Measurements from ENCODE around the gene GAS2L1.

Gene GAS2L1

DNA sequence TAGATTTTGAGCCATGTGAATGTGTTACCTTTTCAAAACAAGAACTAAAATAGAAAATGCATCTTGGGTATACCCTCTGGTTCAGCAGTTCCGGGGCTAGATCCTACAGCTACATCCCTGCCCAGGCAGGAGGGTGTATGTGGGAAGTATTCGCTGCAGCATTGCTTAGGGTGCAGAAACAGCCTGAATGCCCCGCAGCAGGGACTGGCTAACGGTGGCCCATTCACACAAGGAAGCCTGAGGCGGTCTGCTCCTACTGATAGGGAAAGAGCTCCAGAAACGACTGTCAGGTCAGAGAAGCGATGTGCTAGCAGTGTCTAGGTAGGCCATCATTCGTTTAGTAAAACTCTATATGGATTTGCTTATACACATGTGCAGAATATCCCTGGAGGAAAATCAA is 18.9 kb downstream of the GAS2L1 start:
- Histone ChIP-seq H3K9me3 (ENCODE audit: control insufficient read depth, insufficient read depth, low read depth, low read length) (no peaks in the 10 kb centered on the region), H3K36me3 (ENCODE audit: control insufficient read depth in 2 of 2, insufficient read depth in 1 of 2, low read length in 2 of 2) (peaks cover 0 to 47% of the 10 kb centered on the region in 2 experiments; a peak in 2 of 3 replicates), H3K27ac (ENCODE audit: extremely low read depth, low read depth, low read length) (no peak overlapping the region), H3K4me3 (ENCODE audit: low read depth, low read length) (no peak overlapping the region), H3K4me1 (ENCODE audit: control insufficient read depth, insufficient read depth, low read length) (no peaks in the 10 kb centered on the region)
- ChIA-PET CTCF (interaction anchor here (0.8 to 1.1 kb wide), 2 partner anchors 13 to 15 kb away, joined by 3 read pairs; no protein-coding TSS in a partner anchor), POLR2A (no interaction called here)
- TF ChIP-seq ZBTB20 (tag by site-specific recombination; IDR thresholded peaks at IDR 0.05), result no peak
- TF ChIP-seq ZNF146 (tag by site-specific recombination; IDR thresholded peaks at IDR 0.05), result no peak
- no peak for TF ChIP-seq ZNF366 (tag by site-specific recombination; conservative IDR thresholded peaks at IDR 0.05)
- no peak for TF ChIP-seq ZNF610 (tag by site-specific recombination; IDR thresholded peaks at IDR 0.05; ENCODE audit: borderline replicate concordance)

GRCh38 chr22:29325785-29326315 is 19.4 kb downstream of the GAS2L1 start:
- H3K36me3 ChIP-seq (ENCODE audit: control insufficient read depth in 2 of 2, insufficient read depth in 1 of 2, low read length in 2 of 2), result peaks cover 0 to 52% of the 10 kb centered on the region in 2 experiments; a peak in 2 of 3 replicates
- no peaks in the 10 kb centered on the region for H3K4me1 ChIP-seq (ENCODE audit: control insufficient read depth, insufficient read depth, low read length)
- TF ChIP-seq, protein P1, sequence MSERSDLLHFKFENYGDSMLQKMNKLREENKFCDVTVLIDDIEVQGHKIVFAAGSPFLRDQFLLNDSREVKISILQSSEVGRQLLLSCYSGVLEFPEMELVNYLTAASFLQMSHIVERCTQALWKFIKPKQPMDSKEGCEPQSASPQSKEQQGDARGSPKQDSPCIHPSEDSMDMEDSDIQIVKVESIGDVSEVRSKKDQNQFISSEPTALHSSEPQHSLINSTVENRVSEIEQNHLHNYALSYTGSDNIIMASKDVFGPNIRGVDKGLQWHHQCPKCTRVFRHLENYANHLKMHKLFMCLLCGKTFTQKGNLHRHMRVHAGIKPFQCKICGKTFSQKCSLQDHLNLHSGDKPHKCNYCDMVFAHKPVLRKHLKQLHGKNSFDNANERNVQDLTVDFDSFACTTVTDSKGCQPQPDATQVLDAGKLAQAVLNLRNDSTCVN (tag by site-specific recombination; optimal IDR thresholded peaks at IDR 0.05), result no peak
- TF ChIP-seq ZSCAN23 (tag by site-specific recombination; IDR thresholded peaks at IDR 0.05), result no peak
- TF ChIP-seq OSR2 (tag by site-specific recombination; IDR thresholded peaks at IDR 0.05), result no peak
- peak; percentile 94 for TF ChIP-seq ZNF133 (tag by site-specific recombination; IDR thresholded peaks at IDR 0.05)
- TF ChIP-seq, protein P2, sequence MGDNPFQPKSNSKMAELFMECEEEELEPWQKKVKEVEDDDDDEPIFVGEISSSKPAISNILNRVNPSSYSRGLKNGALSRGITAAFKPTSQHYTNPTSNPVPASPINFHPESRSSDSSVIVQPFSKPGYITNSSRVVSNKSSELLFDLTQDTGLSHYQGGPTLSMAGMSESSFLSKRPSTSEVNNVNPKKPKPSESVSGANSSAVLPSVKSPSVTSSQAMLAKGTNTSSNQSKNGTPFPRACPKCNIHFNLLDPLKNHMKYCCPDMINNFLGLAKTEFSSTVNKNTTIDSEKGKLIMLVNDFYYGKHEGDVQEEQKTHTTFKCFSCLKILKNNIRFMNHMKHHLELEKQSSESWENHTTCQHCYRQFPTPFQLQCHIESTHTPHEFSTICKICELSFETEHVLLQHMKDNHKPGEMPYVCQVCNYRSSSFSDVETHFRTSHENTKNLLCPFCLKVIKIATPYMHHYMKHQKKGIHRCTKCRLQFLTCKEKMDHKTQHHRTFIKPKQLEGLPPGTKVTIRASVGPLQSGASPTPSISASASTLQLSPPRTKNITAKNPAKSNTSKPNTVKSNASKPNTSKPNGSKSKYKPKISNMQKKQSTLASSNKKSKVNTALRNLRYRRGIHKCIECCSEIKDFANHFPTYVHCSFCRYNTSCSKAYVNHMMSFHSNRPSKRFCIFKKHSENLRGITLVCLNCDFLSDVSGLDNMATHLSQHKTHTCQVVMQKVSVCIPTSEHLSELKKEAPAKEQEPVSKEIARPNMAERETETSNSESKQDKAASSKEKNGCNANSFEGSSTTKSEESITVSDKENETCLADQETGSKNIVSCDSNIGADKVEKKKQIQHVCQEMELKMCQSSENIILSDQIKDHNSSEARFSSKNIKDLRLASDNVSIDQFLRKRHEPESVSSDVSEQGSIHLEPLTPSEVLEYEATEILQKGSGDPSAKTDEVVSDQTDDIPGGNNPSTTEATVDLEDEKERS (tag by site-specific recombination; IDR thresholded peaks at IDR 0.05), result no peak
- no peak for TF ChIP-seq ZNF514 (tag by site-specific recombination; IDR thresholded peaks at IDR 0.05)
- H3K4me3 ChIP-seq (ENCODE audit: low read depth, low read length), result no peak overlapping the region
- POLR2A ChIA-PET, result no interaction called here
- no peak overlapping the region for H3K27ac ChIP-seq (ENCODE audit: extremely low read depth, low read depth, low read length)
- CTCF ChIA-PET, result interaction anchor here (0.8 to 1.1 kb wide), 2 partner anchors 14 to 15 kb away, joined by 3 read pairs; no protein-coding TSS in a partner anchor
- H3K9me3 ChIP-seq (ENCODE audit: control insufficient read depth, insufficient read depth, low read depth, low read length), result no peaks in the 10 kb centered on the region

GRCh38 chr22:29326481-29326880 is 20.0 kb downstream of the GAS2L1 start:
- Histone ChIP-seq H3K4me1 (ENCODE audit: control insufficient read depth, insufficient read depth, low read length) (no peaks in the 10 kb centered on the region), H3K4me3 (ENCODE audit: low read depth, low read length) (no peak overlapping the region), H3K36me3 (ENCODE audit: control insufficient read depth in 2 of 2, insufficient read depth in 1 of 2, low read length in 2 of 2) (peaks cover 0 to 58% of the 10 kb centered on the region in 2 experiments; a peak in 2 of 3 replicates), H3K9me3 (ENCODE audit: control insufficient read depth, insufficient read depth, low read depth, low read length) (no peaks in the 10 kb centered on the region), H3K27ac (ENCODE audit: extremely low read depth, low read depth, low read length) (no peak overlapping the region)
- no peak for TF ChIP-seq ZNF488 (tag by site-specific recombination; IDR thresholded peaks at IDR 0.05)
- no peak for TF ChIP-seq ZNF624 (tag by site-specific recombination; IDR thresholded peaks at IDR 0.05)
- no peak for TF ChIP-seq ZNF302 (tag by site-specific recombination; IDR thresholded peaks at IDR 0.05; ENCODE audit: low read depth)
- TF ChIP-seq, protein P3, sequence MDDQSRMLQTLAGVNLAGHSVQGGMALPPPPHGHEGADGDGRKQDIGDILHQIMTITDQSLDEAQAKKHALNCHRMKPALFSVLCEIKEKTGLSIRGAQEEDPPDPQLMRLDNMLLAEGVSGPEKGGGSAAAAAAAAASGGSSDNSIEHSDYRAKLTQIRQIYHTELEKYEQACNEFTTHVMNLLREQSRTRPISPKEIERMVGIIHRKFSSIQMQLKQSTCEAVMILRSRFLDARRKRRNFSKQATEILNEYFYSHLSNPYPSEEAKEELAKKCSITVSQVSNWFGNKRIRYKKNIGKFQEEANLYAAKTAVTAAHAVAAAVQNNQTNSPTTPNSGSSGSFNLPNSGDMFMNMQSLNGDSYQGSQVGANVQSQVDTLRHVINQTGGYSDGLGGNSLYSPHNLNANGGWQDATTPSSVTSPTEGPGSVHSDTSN (CRISPR knock-in tag; IDR thresholded peaks at IDR 0.05), result no peak
- TF ChIP-seq ZNF561 (tag by site-specific recombination; IDR thresholded peaks at IDR 0.05; ENCODE audit: borderline replicate concordance), result no peak
- POLR2A ChIA-PET, result no interaction called here
- CTCF ChIA-PET, result interaction anchor here (2.3 kb wide), 1 partner anchor 9 kb away, joined by 7 read pairs; no protein-coding TSS in a partner anchor

Data from HEK293 (cell line).